ENCODE results near the gene PRMT9.

Gene PRMT9

GRCh38 chr4:147605499-147605898 is 78.5 kb downstream of the PRMT9 start:
- H3K4me3 ChIP-seq (ENCODE audit: low read depth, low read length) = no peak overlapping the region
- TF ChIP-seq CTCF (IDR thresholded peaks at IDR 0.05; ENCODE audit: low read depth, low read length) = no peak

GRCh38 chr4:147599769-147600168 is 84.2 kb downstream of the PRMT9 start:
- TF ChIP-seq CTCF (IDR thresholded peaks at IDR 0.05; ENCODE audit: low read depth, low read length) = no peak
- no peak overlapping the region for H3K4me3 ChIP-seq (ENCODE audit: low read depth, low read length)

- no peak for TF ChIP-seq CTCF (IDR thresholded peaks at IDR 0.05; ENCODE audit: low read depth, low read length)
- no peak overlapping the region for H3K4me3 ChIP-seq (ENCODE audit: low read depth, low read length)
These were observed 84.8 kb downstream of the PRMT9 start for GRCh38 chr4:147599206-147599605.

- no peak overlapping the region for H3K4me3 ChIP-seq (ENCODE audit: low read depth, low read length)
- no peak for TF ChIP-seq CTCF (IDR thresholded peaks at IDR 0.05; ENCODE audit: low read depth, low read length)
These were observed 86.4 kb downstream of the PRMT9 start for GRCh38 chr4:147597561-147597960.

GRCh38 chr4:147596981-147597380 is 87.0 kb downstream of the PRMT9 start:
- no peak for TF ChIP-seq CTCF (IDR thresholded peaks at IDR 0.05; ENCODE audit: low read depth, low read length)
- no peak overlapping the region for H3K4me3 ChIP-seq (ENCODE audit: low read depth, low read length)

GRCh38 chr4:147596377-147596776 is 87.6 kb downstream of the PRMT9 start:
- H3K4me3 ChIP-seq (ENCODE audit: low read depth, low read length) = no peak overlapping the region
- no peak for TF ChIP-seq CTCF (IDR thresholded peaks at IDR 0.05; ENCODE audit: low read depth, low read length)

GRCh38 chr4:147594578-147594977 is 89.4 kb downstream of the PRMT9 start:
- no peak overlapping the region for H3K4me3 ChIP-seq (ENCODE audit: low read depth, low read length)
- TF ChIP-seq CTCF (IDR thresholded peaks at IDR 0.05; ENCODE audit: low read depth, low read length) = no peak
